Neuronal stem cell (in vitro differentiated cells): ENCODE results near the gene CNN1.
A peak's percentile ranks its signal among the peaks of the same experiment; 100 is the strongest.

Experiments used
- DNase-seq: peaks from one replicate; pipeline ENCODE4 v3.0.0-alpha.2; 2013; ENCODE audit warnings: low spot score
- H2AFZ ChIP-seq: one replicate; pipeline ENCODE4 v1.6.1; 2013; ENCODE audit warnings: mild to moderate bottlenecking, low read length, inconsistent platforms
- H2AK5ac ChIP-seq: 2 replicates; pipeline ENCODE4 v1.6.1; 2013; ENCODE audit warnings: low read depth, mild to moderate bottlenecking, inconsistent platforms, low read length, moderate library complexity, mixed read lengths
- H2BK120ac ChIP-seq: 2 replicates; pipeline ENCODE4 v1.6.1; 2013; ENCODE audit warnings: low read depth, mild to moderate bottlenecking, inconsistent platforms, low read length, moderate library complexity, mixed read lengths
- H2BK12ac ChIP-seq: one replicate; pipeline ENCODE4 v1.6.1; 2013; ENCODE audit warnings: low read length, inconsistent platforms
- H2BK15ac ChIP-seq: 2 replicates; pipeline ENCODE4 v1.6.1; 2013; ENCODE audit warnings: mild to moderate bottlenecking, low read length, inconsistent platforms, mixed read lengths
- H2BK5ac ChIP-seq: one replicate; pipeline ENCODE4 v1.6.1; 2013; ENCODE audit warnings: inconsistent platforms, mild to moderate bottlenecking, low read length, moderate library complexity
- H3K14ac ChIP-seq: one replicate; pipeline ENCODE4 v1.6.1; 2013; ENCODE audit warnings: low read length, inconsistent platforms
- H3K18ac ChIP-seq: 2 replicates; pipeline ENCODE4 v1.6.1; 2013; ENCODE audit warnings: low read length, inconsistent platforms
- H3K23ac ChIP-seq: 2 replicates; pipeline ENCODE4 v1.6.1; 2013; ENCODE audit warnings: low read depth, mild to moderate bottlenecking, mixed read lengths, low read length, inconsistent platforms; ENCODE audit not compliant: poor library complexity
- H3K27ac ChIP-seq: replicated peaks from 3 replicates; pipeline ENCODE4 v1.5.1; 2013; ENCODE audit warnings: low read length, inconsistent platforms
- H3K27me3 ChIP-seq, 3 experiments: 2 replicates each; pipeline ENCODE4 v1.6.1; 2013; ENCODE audit warnings: low read length in 3 of 3, mild to moderate bottlenecking in 2 of 3, inconsistent platforms in 1 of 3, low read depth in 1 of 3, mixed read lengths in 1 of 3, moderate library complexity in 1 of 3; ENCODE audit not compliant: control insufficient read depth in 3 of 3, insufficient read depth in 3 of 3
- H3K36me3 ChIP-seq, 2 donors: replicated peaks in 1 of 2; 2 replicates each; pipeline ENCODE4 v1.6.1; 2013; ENCODE audit warnings: low read length in 2 of 2; ENCODE audit not compliant: control insufficient read depth in 2 of 2, insufficient read depth in 2 of 2
- H3K4ac ChIP-seq: 2 replicates; pipeline ENCODE4 v1.6.1; 2013; ENCODE audit warnings: inconsistent platforms, mild to moderate bottlenecking, low read length, moderate library complexity
- H3K4me1 ChIP-seq, 2 donors: 1 replicate in 1 of 2; 2 replicates in 1 of 2; pipeline ENCODE4 v1.6.1; 2013; ENCODE audit warnings: low read length in 2 of 2, low read depth in 1 of 2; ENCODE audit not compliant: control insufficient read depth in 2 of 2, insufficient read depth in 1 of 2
- H3K4me2 ChIP-seq: one replicate; pipeline ENCODE4 v1.6.1; 2013; ENCODE audit warnings: mild to moderate bottlenecking, low read length, inconsistent platforms; ENCODE audit not compliant: insufficient read depth, poor library complexity, severe bottlenecking
- H3K4me3 ChIP-seq, 2 donors: 2 replicates each; pipeline ENCODE4 v1.5.1; 2013; ENCODE audit warnings: low read length in 2 of 2, mild to moderate bottlenecking in 2 of 2, inconsistent platforms in 1 of 2, moderate library complexity in 1 of 2
- H3K79me1 ChIP-seq: one replicate; pipeline ENCODE4 v1.6.1; 2013; ENCODE audit warnings: low read depth, mild to moderate bottlenecking, inconsistent platforms, low read length, moderate library complexity
- H3K9ac ChIP-seq: one replicate; pipeline ENCODE4 v1.6.1; 2013; ENCODE audit warnings: mild to moderate bottlenecking, low read depth, low read length, inconsistent platforms; ENCODE audit not compliant: poor library complexity
- H3K9me3 ChIP-seq, 2 donors: replicated peaks in 1 of 2; 2 replicates each; pipeline versions ENCODE3 to v1.6.1; 2013; ENCODE audit warnings: low read length in 2 of 2, mild to moderate bottlenecking in 2 of 2, inconsistent platforms in 1 of 2, low read depth in 1 of 2, mixed read lengths in 1 of 2, moderate library complexity in 1 of 2; ENCODE audit not compliant: control insufficient read depth in 2 of 2, insufficient read depth in 1 of 2
- H4K8ac ChIP-seq: one replicate; pipeline ENCODE4 v1.6.1; 2013; ENCODE audit warnings: low read depth, mild to moderate bottlenecking, inconsistent platforms, low read length, moderate library complexity
- H4K91ac ChIP-seq: one replicate; pipeline ENCODE4 v1.6.1; 2013; ENCODE audit warnings: low read length, low read depth, mild to moderate bottlenecking, inconsistent platforms; ENCODE audit not compliant: poor library complexity
- WGBS, 2 donors: extraction: QIAGEN DNeasy Blood & Tissue Kit; methylation state at CpG; one replicate each; pipeline ENCODE4 v1.1.7; 2013; ENCODE audit warnings: missing lambda C conversion rate in 2 of 2, mixed read lengths in 1 of 2; ENCODE audit not compliant: insufficient read length in 2 of 2, insufficient replicate concordance in 1 of 2; ENCODE audit errors: extremely low coverage in 2 of 2; 5-methylcytosine and 5-hydroxymethylcytosine counted together

Gene CNN1

DNA sequence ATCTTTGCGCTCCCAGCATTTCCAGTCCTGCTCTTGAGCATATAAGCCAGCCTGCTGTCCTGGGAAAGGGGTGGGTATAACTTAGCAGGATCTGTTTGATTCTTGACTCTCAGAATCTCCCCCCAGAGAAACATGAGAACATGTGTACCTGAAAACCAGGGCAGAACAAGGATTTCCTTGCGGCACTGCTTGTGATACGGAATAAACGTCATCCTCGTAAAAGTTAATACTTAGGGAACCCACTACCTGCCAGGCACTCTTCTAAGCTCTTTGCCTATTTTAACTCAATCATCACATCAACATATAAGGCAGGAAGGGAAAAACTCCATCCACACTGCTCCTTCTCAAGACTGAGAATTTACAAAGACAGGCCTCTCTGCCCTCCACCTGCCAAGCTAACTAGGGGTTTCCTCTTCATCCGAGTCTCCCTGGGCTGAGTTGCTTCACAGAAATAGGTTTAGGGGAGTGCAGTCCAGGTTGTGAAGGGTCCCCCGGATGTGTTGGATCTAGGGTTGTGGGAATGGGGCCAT lies 34.1 kb upstream of the CNN1 start:
- H4K8ac ChIP-seq, result no peak overlapping the region
- H2BK12ac ChIP-seq, result no peak overlapping the region
- no peak overlapping the region for H4K91ac ChIP-seq
- H3K27ac ChIP-seq, result no peak overlapping the region
- peak overlapping the region; percentile 90 for H3K4me2 ChIP-seq
- no peak overlapping the region for H3K4ac ChIP-seq
- H3K4me1 ChIP-seq, result peaks cover 10% of the 10 kb centered on the region in 2 donors
- no peak overlapping the region for H2BK5ac ChIP-seq
- peak overlapping the region; percentile 98 for H2AFZ ChIP-seq
- H3K27me3 ChIP-seq, result no peaks in the 10 kb centered on the region
- no peak overlapping the region for H3K9ac ChIP-seq
- peaks cover 6 to 8% of the 10 kb centered on the region in 2 donors for H3K36me3 ChIP-seq
- no peak overlapping the region for H3K18ac ChIP-seq
- no peak overlapping the region for H2BK120ac ChIP-seq
- no peak for DNase-seq
- peak overlapping the region; percentile 77 to 87 for H3K4me3 ChIP-seq
- no peak overlapping the region for H3K14ac ChIP-seq
- H2AK5ac ChIP-seq, result no peak overlapping the region
- no peak overlapping the region for H3K23ac ChIP-seq
- no CpG with 5 or more reads among the region's 7 CpGs for WGBS, 2 donors
- no peak overlapping the region for H2BK15ac ChIP-seq
- H3K9me3 ChIP-seq, result no peaks in the 10 kb centered on the region
- H3K79me1 ChIP-seq, result no peaks in the 10 kb centered on the region

DNA sequence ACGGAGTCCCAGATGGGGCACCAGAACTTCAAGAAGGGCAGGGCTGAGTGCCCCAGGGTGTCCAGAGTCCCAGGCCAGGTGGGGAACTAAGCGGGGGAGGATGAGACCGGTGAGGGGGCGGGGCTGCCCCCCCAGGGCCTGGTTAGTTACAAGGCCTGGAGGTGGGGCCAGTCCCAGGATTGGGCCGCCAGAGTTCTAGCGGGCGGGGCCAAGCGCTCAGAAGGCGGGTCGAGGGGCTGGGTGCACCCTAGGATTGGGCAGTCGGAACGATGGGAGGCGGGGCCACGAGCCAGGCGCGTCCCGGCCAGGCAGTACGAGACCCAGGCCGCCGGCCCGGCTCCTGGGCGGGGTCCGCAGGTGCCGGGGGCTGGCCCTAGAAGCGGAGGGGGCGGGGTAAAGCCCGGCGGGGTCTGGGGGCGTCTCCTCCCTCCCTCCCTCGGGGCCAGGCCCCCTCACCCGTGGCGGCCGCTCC lies 33.6 kb upstream of the CNN1 start:
- Histone ChIP-seq H2BK15ac (no peak overlapping the region), H3K27me3 (no peaks in the 10 kb centered on the region), H3K18ac (peak overlapping the region; percentile 99), H3K23ac (peak overlapping the region; percentile 95), H3K27ac (peak overlapping the region; percentile 84), H2BK12ac (no peak overlapping the region), H2BK5ac (peak overlapping the region; percentile 94), H4K8ac (no peak overlapping the region), H3K79me1 (no peaks in the 10 kb centered on the region), H3K4me2 (peak overlapping the region; percentile 90), H3K36me3 (peaks cover 6 to 8% of the 10 kb centered on the region in 2 donors), H2AFZ (peak overlapping the region; percentile 98), H2AK5ac (no peak overlapping the region), H3K9ac (peak overlapping the region; percentile 99), H3K14ac (peak overlapping the region; percentile 98), H3K9me3 (no peaks in the 10 kb centered on the region), H3K4me1 (peaks cover 10% of the 10 kb centered on the region in 2 donors), H2BK120ac (no peak overlapping the region), H3K4ac (no peak overlapping the region), H3K4me3 (peak overlapping the region; percentile 87 to 95), H4K91ac (no peak overlapping the region)
- no CpG with 5 or more reads among the region's 33 CpGs for WGBS, 2 donors
- DNase-seq, result peak; percentile 91

DNA sequence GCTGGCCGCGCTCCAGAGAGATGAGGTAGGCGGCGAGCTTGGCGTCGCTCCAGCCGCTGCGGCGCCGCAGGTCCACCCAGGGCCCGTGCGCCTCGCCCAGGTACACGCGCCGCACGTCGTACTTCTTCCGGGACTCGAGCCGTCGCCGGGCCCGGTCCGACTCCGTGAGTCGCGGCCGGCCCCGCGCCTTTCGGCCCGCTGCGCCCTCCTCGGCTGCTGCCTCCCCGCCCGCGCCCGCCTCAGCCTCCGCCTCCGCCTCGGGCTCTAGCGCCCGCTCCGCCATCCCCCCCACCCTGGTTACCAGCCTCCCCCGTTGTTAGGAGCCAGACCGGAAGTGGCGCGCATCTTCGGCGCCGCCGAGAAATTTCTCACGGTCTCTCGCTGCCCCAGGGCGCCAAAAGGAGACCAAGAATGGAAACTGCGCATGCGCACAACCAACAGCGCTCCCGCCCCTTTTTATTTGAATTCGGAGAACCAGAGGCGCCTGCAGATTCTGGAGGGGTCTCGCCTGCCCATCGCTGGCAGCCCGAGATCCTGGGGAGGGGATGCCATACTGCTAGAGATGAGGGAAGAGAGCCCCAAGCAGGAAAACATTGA lies 33.0 kb upstream of the CNN1 start, which contains the start of gene ZNF653:
Gene ZNF653 (minus strand): TSS at position 336 of the 597 bp plus-strand sequence. CDS start 53 bp downstream, at position 283.
- peak within 1 kb of the TSS; percentile 98 for H3K14ac ChIP-seq
- H4K8ac ChIP-seq, result no peak within 1 kb of the TSS
- no peaks in the 10 kb centered on the region for H3K79me1 ChIP-seq
- H2AK5ac ChIP-seq, result peak within 1 kb of the TSS; percentile 99
- H3K9me3 ChIP-seq, result no peaks in the 10 kb centered on the region
- H2BK5ac ChIP-seq, result peak within 1 kb of the TSS; percentile 94
- H3K4ac ChIP-seq, result no peak within 1 kb of the TSS
- no peaks in the 10 kb centered on the region for H3K27me3 ChIP-seq
- peaks cover 10% of the 10 kb centered on the region in 2 donors for H3K4me1 ChIP-seq
- peak within 1 kb of the TSS; percentile 58 for H2BK12ac ChIP-seq
- no CpG with 5 or more reads among the region's 65 CpGs for WGBS, 2 donors
- peak within 1 kb of the TSS; percentile 99 for H3K18ac ChIP-seq
- H2BK15ac ChIP-seq, result peak within 1 kb of the TSS; percentile 58
- peak; percentile 97 for DNase-seq
- H3K36me3 ChIP-seq, result peaks cover 5 to 8% of the 10 kb centered on the region in 2 donors
- peak within 1 kb of the TSS; percentile 99 for H3K9ac ChIP-seq
- peak within 1 kb of the TSS; percentile 98 for H2AFZ ChIP-seq
- H4K91ac ChIP-seq, result peak within 1 kb of the TSS; percentile 38
- H3K23ac ChIP-seq, result peak within 1 kb of the TSS; percentile 95
- H3K4me3 ChIP-seq, result peak within 1 kb of the TSS; percentile 87 to 95
- no peak within 1 kb of the TSS for H2BK120ac ChIP-seq
- H3K27ac ChIP-seq, result peak within 1 kb of the TSS; percentile 84
- H3K4me2 ChIP-seq, result peak within 1 kb of the TSS; percentile 90

DNA sequence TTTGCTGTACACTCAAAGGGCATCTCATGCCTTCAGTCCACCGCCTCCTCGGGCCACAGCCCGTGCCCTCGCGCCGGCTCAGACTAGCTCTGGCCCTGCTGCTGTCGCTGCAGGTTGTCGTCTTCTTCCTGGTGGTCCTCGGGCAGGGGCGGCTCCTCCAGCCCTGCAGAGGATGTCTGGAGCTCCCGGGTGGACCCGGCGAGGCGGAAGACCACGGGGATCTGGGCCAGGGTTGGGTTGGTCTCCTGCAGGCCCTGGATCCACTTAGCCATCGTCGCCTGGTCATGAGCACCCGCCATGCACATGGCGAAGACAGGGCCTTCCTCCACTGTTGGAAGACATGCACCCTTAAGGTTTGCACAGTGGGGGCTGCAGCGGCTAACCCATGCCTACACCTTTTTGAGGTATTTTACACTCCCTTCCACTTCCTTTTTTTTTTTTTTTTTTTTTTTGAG lies 32.5 kb upstream of the CNN1 start:
- WGBS, 2 donors, result no CpG with 5 or more reads among the region's 20 CpGs
- no peak overlapping the region for H2BK120ac ChIP-seq
- H2BK5ac ChIP-seq, result peak overlapping the region; percentile 94
- peak overlapping the region; percentile 95 for H3K18ac ChIP-seq
- peak overlapping the region; percentile 30 for H2BK15ac ChIP-seq
- peak overlapping the region; percentile 38 for H4K91ac ChIP-seq
- H3K14ac ChIP-seq, result no peak overlapping the region
- no peaks in the 10 kb centered on the region for H3K9me3 ChIP-seq
- peaks cover 3 to 10% of the 10 kb centered on the region in 2 donors for H3K36me3 ChIP-seq
- peak overlapping the region; percentile 75 to 87 for H3K4me3 ChIP-seq
- peak overlapping the region; percentile 69 for H3K27ac ChIP-seq
- no peak overlapping the region for H3K4ac ChIP-seq
- peak overlapping the region; percentile 98 for H2AFZ ChIP-seq
- H3K23ac ChIP-seq, result no peak overlapping the region
- H3K4me2 ChIP-seq, result peak overlapping the region; percentile 49
- peak overlapping the region; percentile 99 for H2AK5ac ChIP-seq
- no peaks in the 10 kb centered on the region for H3K79me1 ChIP-seq
- no peaks in the 10 kb centered on the region for H3K27me3 ChIP-seq
- peak overlapping the region; percentile 97 for H3K9ac ChIP-seq
- H4K8ac ChIP-seq, result no peak overlapping the region
- peaks cover 9 to 10% of the 10 kb centered on the region in 2 donors for H3K4me1 ChIP-seq
- DNase-seq, result peak; percentile 35
- peak overlapping the region; percentile 22 for H2BK12ac ChIP-seq
